Endothelial cell (in vitro differentiated cells): ENCODE measurements around the gene UCK1. TPM values are rescaled to one million over a fixed set of nuclear protein-coding genes. Genes with fewer than 3 reads are reported as not detected.

Experiments
- DNase-seq: peaks from one replicate; pipeline ENCODE4 v3.0.0; 2021; ENCODE audit warnings: low spot score
- H3K27ac Mint-ChIP-seq: one replicate; pipeline ENCODE4 v1.8.0; 2021; ENCODE audit warnings: mixed read lengths, inconsistent platforms; ENCODE audit not compliant: unreplicated experiment
- H3K27me3 Mint-ChIP-seq: one replicate; pipeline ENCODE4 v1.8.0; 2021; ENCODE audit warnings: mild to moderate bottlenecking, moderate library complexity, mixed read lengths, inconsistent platforms; ENCODE audit not compliant: unreplicated experiment
- H3K36me3 Mint-ChIP-seq: one replicate; pipeline ENCODE4 v1.8.0; 2021; ENCODE audit warnings: mild to moderate bottlenecking, low read depth, mixed read lengths, inconsistent platforms; ENCODE audit not compliant: unreplicated experiment
- H3K4me1 Mint-ChIP-seq: one replicate; pipeline ENCODE4 v1.8.0; 2021; ENCODE audit warnings: mild to moderate bottlenecking, mixed read lengths, inconsistent platforms; ENCODE audit not compliant: unreplicated experiment
- H3K4me3 Mint-ChIP-seq: one replicate; pipeline ENCODE4 v1.8.0; 2021; ENCODE audit warnings: mild to moderate bottlenecking, mixed read lengths, inconsistent platforms; ENCODE audit not compliant: unreplicated experiment
- H3K9me3 Mint-ChIP-seq: one replicate; pipeline ENCODE4 v1.8.0; 2021; ENCODE audit warnings: mixed read lengths, inconsistent platforms; ENCODE audit not compliant: unreplicated experiment
- total RNA-seq: library from RNA; stranded (reverse); fragmentation: NEBNext Ultra II Directional; extraction: Animal tissue kit (Norgen Biotek cat#: 25700); gene quantifications from one replicate; pipeline ENCODE4 v1.2.1, GENCODE V29; 2021; ENCODE audit not compliant: unreplicated experiment
- TF ChIP-seq, protein P1 (sequence below): fragments of 200-600 bp; sonication (generic); IDR thresholded peaks from one replicate; pipeline ENCODE4 v1.5.0; 2021; ENCODE audit warnings: antibody characterized with exemption; ENCODE audit not compliant: unreplicated experiment

Gene UCK1
- total RNA-seq, 1 donor from 2014 or later: 23.0 TPM

DNA sequence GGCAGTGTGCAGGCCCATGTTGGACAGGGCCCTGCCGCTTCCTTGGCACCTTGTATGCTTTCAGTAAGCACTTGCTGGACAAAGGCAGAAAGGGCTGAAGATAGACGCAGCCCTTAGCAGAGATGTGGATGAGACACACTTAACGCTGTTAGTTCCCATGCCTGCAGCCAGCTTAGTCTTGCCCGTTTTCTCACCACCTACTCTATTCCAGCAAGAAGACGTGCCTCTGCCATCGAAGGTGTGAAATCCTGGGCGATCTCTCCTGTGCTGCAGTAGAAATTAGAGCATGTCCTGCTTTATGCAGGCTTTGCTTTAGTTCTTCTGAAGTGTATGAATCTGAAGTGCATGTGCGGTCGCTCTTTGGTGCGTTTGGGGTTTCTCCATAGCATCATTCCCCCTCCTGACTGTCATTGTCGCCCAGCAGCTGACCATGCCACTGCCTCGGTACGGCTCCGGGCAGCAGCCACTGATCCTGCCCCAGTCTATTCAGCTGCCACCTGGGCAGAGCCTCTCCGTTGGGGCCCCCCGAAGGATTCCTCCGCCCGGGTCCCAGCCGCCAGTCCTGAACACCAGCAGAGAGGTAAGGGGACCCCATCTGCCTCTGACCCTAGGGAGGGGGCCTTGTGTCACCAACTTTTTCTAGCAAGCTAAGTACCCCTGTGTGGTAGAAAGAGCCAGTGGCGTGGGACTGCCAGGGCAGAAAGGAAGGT, 39.9 kb downstream of the UCK1 start:
- no peak overlapping the region for H3K4me3 Mint-ChIP-seq
- DNase-seq: no peak
- no peaks in the 10 kb centered on the region for H3K9me3 Mint-ChIP-seq
- peaks cover 31% of the 10 kb centered on the region for H3K27me3 Mint-ChIP-seq
- peaks cover 85% of the 10 kb centered on the region for H3K36me3 Mint-ChIP-seq
- no peak overlapping the region for H3K27ac Mint-ChIP-seq
- H3K4me1 Mint-ChIP-seq: no peaks in the 10 kb centered on the region
- TF ChIP-seq, protein P1, sequence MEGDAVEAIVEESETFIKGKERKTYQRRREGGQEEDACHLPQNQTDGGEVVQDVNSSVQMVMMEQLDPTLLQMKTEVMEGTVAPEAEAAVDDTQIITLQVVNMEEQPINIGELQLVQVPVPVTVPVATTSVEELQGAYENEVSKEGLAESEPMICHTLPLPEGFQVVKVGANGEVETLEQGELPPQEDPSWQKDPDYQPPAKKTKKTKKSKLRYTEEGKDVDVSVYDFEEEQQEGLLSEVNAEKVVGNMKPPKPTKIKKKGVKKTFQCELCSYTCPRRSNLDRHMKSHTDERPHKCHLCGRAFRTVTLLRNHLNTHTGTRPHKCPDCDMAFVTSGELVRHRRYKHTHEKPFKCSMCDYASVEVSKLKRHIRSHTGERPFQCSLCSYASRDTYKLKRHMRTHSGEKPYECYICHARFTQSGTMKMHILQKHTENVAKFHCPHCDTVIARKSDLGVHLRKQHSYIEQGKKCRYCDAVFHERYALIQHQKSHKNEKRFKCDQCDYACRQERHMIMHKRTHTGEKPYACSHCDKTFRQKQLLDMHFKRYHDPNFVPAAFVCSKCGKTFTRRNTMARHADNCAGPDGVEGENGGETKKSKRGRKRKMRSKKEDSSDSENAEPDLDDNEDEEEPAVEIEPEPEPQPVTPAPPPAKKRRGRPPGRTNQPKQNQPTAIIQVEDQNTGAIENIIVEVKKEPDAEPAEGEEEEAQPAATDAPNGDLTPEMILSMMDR: no peak

DNA sequence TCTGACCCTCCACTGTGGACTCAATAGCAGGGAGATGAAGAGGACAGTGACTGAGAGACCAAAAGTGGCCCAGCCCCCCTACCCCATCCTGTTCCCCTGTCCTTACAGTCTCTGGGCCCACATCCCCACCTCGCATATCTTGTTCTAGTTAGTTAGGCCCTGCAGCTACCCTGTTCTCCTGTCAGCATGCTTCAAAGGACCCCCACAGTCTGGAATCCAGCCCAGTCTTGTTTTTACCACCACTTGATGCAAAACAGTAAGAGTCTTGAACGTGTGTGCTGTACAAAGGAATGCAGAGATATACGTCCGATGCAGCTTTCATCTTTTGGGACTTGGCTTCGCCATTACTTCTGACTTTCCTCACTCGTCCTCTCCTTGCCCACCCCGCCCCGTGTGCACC, 40.5 kb downstream of the UCK1 start:
- Mint-ChIP-seq H3K36me3 (peaks cover 86% of the 10 kb centered on the region), H3K27me3 (peaks cover 29% of the 10 kb centered on the region), H3K9me3 (no peaks in the 10 kb centered on the region), H3K27ac (no peak overlapping the region), H3K4me3 (no peak overlapping the region), H3K4me1 (no peaks in the 10 kb centered on the region)
- TF ChIP-seq, protein P1: no peak
- DNase-seq: no peak

- TF ChIP-seq, protein P1: no peak
- Mint-ChIP-seq H3K4me3 (no peak overlapping the region), H3K4me1 (no peaks in the 10 kb centered on the region), H3K27ac (no peak overlapping the region), H3K9me3 (no peaks in the 10 kb centered on the region), H3K36me3 (peaks cover 83% of the 10 kb centered on the region), H3K27me3 (peaks cover 23% of the 10 kb centered on the region)
- DNase-seq: no peak
Observed at GRCh38 chr9:131487621-131488031, 43.4 kb downstream of the UCK1 start.

GRCh38 chr9:131487001-131487400, 44.1 kb downstream of the UCK1 start:
- Mint-ChIP-seq H3K36me3 (peaks cover 84% of the 10 kb centered on the region), H3K27me3 (peaks cover 29% of the 10 kb centered on the region), H3K9me3 (no peaks in the 10 kb centered on the region), H3K27ac (peak overlapping the region; percentile 75), H3K4me1 (no peaks in the 10 kb centered on the region), H3K4me3 (no peak overlapping the region)
- no peak for DNase-seq
- TF ChIP-seq, protein P1: no peak

GRCh38 chr9:131485728-131486422, 45.2 kb downstream of the UCK1 start:
- TF ChIP-seq, protein P1: no peak
- H3K27me3 Mint-ChIP-seq: peaks cover 31% of the 10 kb centered on the region
- no peak for DNase-seq
- H3K36me3 Mint-ChIP-seq: peaks cover 84% of the 10 kb centered on the region
- no peaks in the 10 kb centered on the region for H3K9me3 Mint-ChIP-seq
- H3K27ac Mint-ChIP-seq: peak overlapping the region; percentile 75
- no peaks in the 10 kb centered on the region for H3K4me1 Mint-ChIP-seq
- H3K4me3 Mint-ChIP-seq: peak overlapping the region; percentile 31
